ENCODE measurements around the gene CYP4Z1.
"Not testable (repeated sequence)": the region's sequence is repeated elsewhere in the genome, so short reads cannot be mapped to it uniquely, and the experiment has no call there.

DNA sequence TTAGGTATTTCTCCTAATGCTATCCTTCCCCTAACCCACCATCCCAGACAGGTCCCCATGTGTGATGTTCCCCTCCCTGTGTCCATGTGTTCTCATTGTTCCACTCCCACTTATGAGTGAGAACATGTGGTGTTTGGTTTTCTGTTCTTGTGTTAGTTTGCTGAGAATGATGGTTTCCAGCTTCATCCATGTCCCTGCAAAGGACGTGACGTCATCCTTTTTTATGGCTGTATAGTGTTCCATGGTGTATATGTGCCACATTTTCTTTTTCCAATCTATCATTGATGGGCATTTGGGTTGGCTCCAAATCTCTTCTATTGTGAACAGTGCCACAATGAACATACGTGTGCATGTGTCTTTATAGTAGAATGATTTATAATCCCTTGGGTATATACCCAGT lies 65.6 kb downstream of the CYP4Z1 start:
- TF ChIP-seq SMC3 (IDR thresholded peaks at IDR 0.05; ENCODE audit: low read depth, low read length); EP300 (IDR thresholded peaks at IDR 0.05; ENCODE audit: borderline replicate concordance in 1 of 2, low read depth in 1 of 2, low read length in 1 of 2); EZH2phosphoT487 (IDR thresholded peaks at IDR 0.05; ENCODE audit: borderline replicate concordance, low read depth); YY1 (IDR thresholded peaks at IDR 0.05; ENCODE audit: low read depth); POLR2AphosphoS5 (IDR thresholded peaks at IDR 0.05; ENCODE audit: low read depth, low read length); SIN3A (IDR thresholded peaks at IDR 0.05; ENCODE audit: borderline replicate concordance, low read depth, low read length); GATA2 (CRISPR knock-in tag; IDR thresholded peaks at IDR 0.05): not testable (repeated sequence)
- TF ChIP-seq, protein P1, sequence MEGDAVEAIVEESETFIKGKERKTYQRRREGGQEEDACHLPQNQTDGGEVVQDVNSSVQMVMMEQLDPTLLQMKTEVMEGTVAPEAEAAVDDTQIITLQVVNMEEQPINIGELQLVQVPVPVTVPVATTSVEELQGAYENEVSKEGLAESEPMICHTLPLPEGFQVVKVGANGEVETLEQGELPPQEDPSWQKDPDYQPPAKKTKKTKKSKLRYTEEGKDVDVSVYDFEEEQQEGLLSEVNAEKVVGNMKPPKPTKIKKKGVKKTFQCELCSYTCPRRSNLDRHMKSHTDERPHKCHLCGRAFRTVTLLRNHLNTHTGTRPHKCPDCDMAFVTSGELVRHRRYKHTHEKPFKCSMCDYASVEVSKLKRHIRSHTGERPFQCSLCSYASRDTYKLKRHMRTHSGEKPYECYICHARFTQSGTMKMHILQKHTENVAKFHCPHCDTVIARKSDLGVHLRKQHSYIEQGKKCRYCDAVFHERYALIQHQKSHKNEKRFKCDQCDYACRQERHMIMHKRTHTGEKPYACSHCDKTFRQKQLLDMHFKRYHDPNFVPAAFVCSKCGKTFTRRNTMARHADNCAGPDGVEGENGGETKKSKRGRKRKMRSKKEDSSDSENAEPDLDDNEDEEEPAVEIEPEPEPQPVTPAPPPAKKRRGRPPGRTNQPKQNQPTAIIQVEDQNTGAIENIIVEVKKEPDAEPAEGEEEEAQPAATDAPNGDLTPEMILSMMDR (IDR thresholded peaks at IDR 0.05) = not testable (repeated sequence)
- TF ChIP-seq, protein P2, sequence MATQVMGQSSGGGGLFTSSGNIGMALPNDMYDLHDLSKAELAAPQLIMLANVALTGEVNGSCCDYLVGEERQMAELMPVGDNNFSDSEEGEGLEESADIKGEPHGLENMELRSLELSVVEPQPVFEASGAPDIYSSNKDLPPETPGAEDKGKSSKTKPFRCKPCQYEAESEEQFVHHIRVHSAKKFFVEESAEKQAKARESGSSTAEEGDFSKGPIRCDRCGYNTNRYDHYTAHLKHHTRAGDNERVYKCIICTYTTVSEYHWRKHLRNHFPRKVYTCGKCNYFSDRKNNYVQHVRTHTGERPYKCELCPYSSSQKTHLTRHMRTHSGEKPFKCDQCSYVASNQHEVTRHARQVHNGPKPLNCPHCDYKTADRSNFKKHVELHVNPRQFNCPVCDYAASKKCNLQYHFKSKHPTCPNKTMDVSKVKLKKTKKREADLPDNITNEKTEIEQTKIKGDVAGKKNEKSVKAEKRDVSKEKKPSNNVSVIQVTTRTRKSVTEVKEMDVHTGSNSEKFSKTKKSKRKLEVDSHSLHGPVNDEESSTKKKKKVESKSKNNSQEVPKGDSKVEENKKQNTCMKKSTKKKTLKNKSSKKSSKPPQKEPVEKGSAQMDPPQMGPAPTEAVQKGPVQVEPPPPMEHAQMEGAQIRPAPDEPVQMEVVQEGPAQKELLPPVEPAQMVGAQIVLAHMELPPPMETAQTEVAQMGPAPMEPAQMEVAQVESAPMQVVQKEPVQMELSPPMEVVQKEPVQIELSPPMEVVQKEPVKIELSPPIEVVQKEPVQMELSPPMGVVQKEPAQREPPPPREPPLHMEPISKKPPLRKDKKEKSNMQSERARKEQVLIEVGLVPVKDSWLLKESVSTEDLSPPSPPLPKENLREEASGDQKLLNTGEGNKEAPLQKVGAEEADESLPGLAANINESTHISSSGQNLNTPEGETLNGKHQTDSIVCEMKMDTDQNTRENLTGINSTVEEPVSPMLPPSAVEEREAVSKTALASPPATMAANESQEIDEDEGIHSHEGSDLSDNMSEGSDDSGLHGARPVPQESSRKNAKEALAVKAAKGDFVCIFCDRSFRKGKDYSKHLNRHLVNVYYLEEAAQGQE (IDR thresholded peaks at IDR 0.05; ENCODE audit: low read depth, low read length) = not testable (repeated sequence)
- TF ChIP-seq, protein P3, sequence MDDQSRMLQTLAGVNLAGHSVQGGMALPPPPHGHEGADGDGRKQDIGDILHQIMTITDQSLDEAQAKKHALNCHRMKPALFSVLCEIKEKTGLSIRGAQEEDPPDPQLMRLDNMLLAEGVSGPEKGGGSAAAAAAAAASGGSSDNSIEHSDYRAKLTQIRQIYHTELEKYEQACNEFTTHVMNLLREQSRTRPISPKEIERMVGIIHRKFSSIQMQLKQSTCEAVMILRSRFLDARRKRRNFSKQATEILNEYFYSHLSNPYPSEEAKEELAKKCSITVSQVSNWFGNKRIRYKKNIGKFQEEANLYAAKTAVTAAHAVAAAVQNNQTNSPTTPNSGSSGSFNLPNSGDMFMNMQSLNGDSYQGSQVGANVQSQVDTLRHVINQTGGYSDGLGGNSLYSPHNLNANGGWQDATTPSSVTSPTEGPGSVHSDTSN (IDR thresholded peaks at IDR 0.05) = not testable (repeated sequence)
- TF ChIP-seq, protein P4, sequence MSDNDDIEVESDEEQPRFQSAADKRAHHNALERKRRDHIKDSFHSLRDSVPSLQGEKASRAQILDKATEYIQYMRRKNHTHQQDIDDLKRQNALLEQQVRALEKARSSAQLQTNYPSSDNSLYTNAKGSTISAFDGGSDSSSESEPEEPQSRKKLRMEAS (IDR thresholded peaks at IDR 0.05; ENCODE audit: low read depth) = not testable (repeated sequence)
